Esophagus squamous epithelium (tissue), 5 donors: ENCODE measurements around the gene CD44. TPM values are rescaled to one million over a fixed set of nuclear protein-coding genes. Genes with fewer than 3 reads are reported as not detected.
A peak's percentile ranks its signal among the peaks of the same experiment; 100 is the strongest.

Experiments
- DNase-seq: peaks from one replicate; lab custom pipeline; 2025; lab: John Stamatoyannopoulos, UW
- H3K27ac ChIP-seq, 4 donors: fragments of 200-600 bp; sonication (generic); one replicate each; pipeline ENCODE4 v1.5.1; 2016 to 2019; ENCODE audit warnings: mild to moderate bottlenecking in 1 of 4
- H3K27me3 ChIP-seq, 4 donors: fragments of 200-600 bp; sonication (generic); 1 replicate in 3 of 4; 2 replicates in 1 of 4; pipeline versions ENCODE4 v1.5.1 to v1.6.0; 2017 to 2021; ENCODE audit warnings: antibody characterized with exemption in 1 of 4
- H3K36me3 ChIP-seq, 3 donors: fragments of 200-600 bp; sonication (generic); one replicate each; pipeline ENCODE4 v1.5.1; 2016 to 2019
- H3K4me1 ChIP-seq, 3 donors: fragments of 200-600 bp; sonication (generic); one replicate each; pipeline ENCODE4 v1.5.1; 2017 to 2019
- H3K4me3 ChIP-seq, 4 donors: fragments of 200-600 bp; sonication (generic); 1 replicate in 3 of 4; 2 replicates in 1 of 4; pipeline ENCODE4 v1.5.1; 2016 to 2019; ENCODE audit warnings: mild to moderate bottlenecking in 2 of 4, moderate library complexity in 1 of 4
- H3K9me3 ChIP-seq, 3 donors: fragments of 200-600 bp; sonication (generic); one replicate each; pipeline ENCODE4 v1.5.1; 2016 to 2019
- CTCF ChIP-seq, 6 experiments: fragments of 450-650 bp in 4 of 6; fragments of 200-600 bp in 2 of 6; sonication (generic) in 2 of 6; IDR thresholded peaks; one replicate each; pipeline ENCODE4 v1.5.1; 2016 to 2019; ENCODE audit warnings: antibody characterized with exemption in 6 of 6, mild to moderate bottlenecking in 4 of 6, moderate library complexity in 4 of 6
- POLR2A ChIP-seq, 4 donors: fragments of 450-650 bp; IDR thresholded peaks; one replicate each; pipeline ENCODE4 v1.6.1; 2017; ENCODE audit warnings: antibody characterized with exemption in 4 of 4, mild to moderate bottlenecking in 4 of 4, moderate library complexity in 3 of 4
- whole genome bisulfite sequencing, 2 donors: methylation state at CpG; one replicate each; pipeline ENCODE4 v1.1.5; 2018; 5-methylcytosine and 5-hydroxymethylcytosine counted together
- intact Hi-C: fragments of 100-400 bp; cut with DNase I; formaldehyde crosslinking; loops from one replicate; pipeline ENCODE4 v1.15.0; 2022
- total RNA-seq, 4 donors: library from RNA; depleted of rRNA; stranded (reverse); fragments of >200 nt; gene quantifications; one replicate each; pipeline ENCODE4 v1.1.0, GENCODE V29; 2016
- donor health status: DM: yes; HTN: yes; CAD: no.

CD44 gene
- total RNA-seq, 4 donors from 2014 or later, result 418 to 565 (median 463) TPM

GRCh38 chr11:35187996-35188395 lies 49.0 kb downstream of the CD44 start:
- peaks cover 3 to 47% (median 13%) of the 10 kb centered on the region in 3 donors for H3K4me1 ChIP-seq
- DNase-seq, result no peak
- H3K4me3 ChIP-seq, result no peak overlapping the region
- H3K9me3 ChIP-seq, result no peaks in the 10 kb centered on the region
- H3K27me3 ChIP-seq, result no peaks in the 10 kb centered on the region
- H3K36me3 ChIP-seq, result peaks cover 7 to 100% (median 9%) of the 10 kb centered on the region in 3 donors
- intact Hi-C loops, result no loop called here
- WGBS, 2 donors, result 75 to 78% methylated on average over 3 of the region's 3 CpGs
- H3K27ac ChIP-seq, result no peak overlapping the region
- TF ChIP-seq POLR2A (IDR thresholded peaks at IDR 0.05) (no peak), CTCF (IDR thresholded peaks at IDR 0.05) (no peak)

GRCh38 chr11:35190804-35191348 lies 51.9 kb downstream of the CD44 start:
- TF ChIP-seq POLR2A (IDR thresholded peaks at IDR 0.05), result no peak
- TF ChIP-seq CTCF (IDR thresholded peaks at IDR 0.05), result no peak
- peaks cover 3 to 54% (median 16%) of the 10 kb centered on the region in 3 donors for H3K4me1 ChIP-seq
- intact Hi-C loops, result no loop called here
- 70 to 78% methylated on average over 6 of the region's 6 CpGs for WGBS, 2 donors
- H3K27me3 ChIP-seq, result no peaks in the 10 kb centered on the region
- H3K36me3 ChIP-seq, result peaks cover 7 to 100% (median 11%) of the 10 kb centered on the region in 3 donors
- H3K27ac ChIP-seq, result peak overlapping the region in 3 of 4 donors; percentile 33 to 75 (median 71)
- H3K4me3 ChIP-seq, result no peak overlapping the region
- DNase-seq, result no peak
- H3K9me3 ChIP-seq, result no peaks in the 10 kb centered on the region

- Histone ChIP-seq H3K4me1 (peaks cover 3 to 48% (median 16%) of the 10 kb centered on the region in 3 donors), H3K27me3 (no peaks in the 10 kb centered on the region), H3K27ac (peak overlapping the region in 3 of 4 donors; percentile 40 to 75 (median 71)), H3K4me3 (no peak overlapping the region), H3K9me3 (no peaks in the 10 kb centered on the region), H3K36me3 (peaks cover 7 to 100% (median 11%) of the 10 kb centered on the region in 3 donors)
- 48 to 66% methylated on average over 3 of the region's 3 CpGs for WGBS, 2 donors
- no peak for DNase-seq
- intact Hi-C loops, result no loop called here
- TF ChIP-seq CTCF (IDR thresholded peaks at IDR 0.05) (no peak), POLR2A (IDR thresholded peaks at IDR 0.05) (no peak)
Measured at GRCh38 chr11:35192347-35192746, 53.4 kb downstream of the CD44 start.

GRCh38 chr11:35193767-35194166 lies 54.8 kb downstream of the CD44 start:
- Histone ChIP-seq H3K4me3 (no peak overlapping the region), H3K36me3 (peaks cover 7 to 100% (median 11%) of the 10 kb centered on the region in 3 donors), H3K4me1 (peaks cover 0 to 42% (median 16%) of the 10 kb centered on the region in 3 donors), H3K27ac (no peak overlapping the region), H3K27me3 (no peaks in the 10 kb centered on the region), H3K9me3 (no peaks in the 10 kb centered on the region)
- 70 to 71% methylated on average over 6 of the region's 6 CpGs for WGBS, 2 donors
- DNase-seq, result no peak
- TF ChIP-seq POLR2A (IDR thresholded peaks at IDR 0.05), result no peak
- no peak for TF ChIP-seq CTCF (IDR thresholded peaks at IDR 0.05)
- intact Hi-C loops, result no loop called here

- peaks cover 8 to 100% (median 11%) of the 10 kb centered on the region in 3 donors for H3K36me3 ChIP-seq
- no peak overlapping the region for H3K27ac ChIP-seq
- WGBS, 2 donors, result 75 to 82% methylated on average over 1 of the region's 1 CpG
- H3K4me3 ChIP-seq, result no peak overlapping the region
- TF ChIP-seq CTCF (IDR thresholded peaks at IDR 0.05) (no peak), POLR2A (IDR thresholded peaks at IDR 0.05) (no peak)
- intact Hi-C loops, result no loop called here
- H3K9me3 ChIP-seq, result no peaks in the 10 kb centered on the region
- H3K4me1 ChIP-seq, result peaks cover 0 to 21% (median 6%) of the 10 kb centered on the region in 3 donors
- no peaks in the 10 kb centered on the region for H3K27me3 ChIP-seq
- no peak for DNase-seq
Measured at GRCh38 chr11:35197292-35197691, 58.3 kb downstream of the CD44 start.
